Neural progenitor cell (in vitro differentiated cells): ENCODE results near the gene COMMD2. TPM values are rescaled to one million over a fixed set of nuclear protein-coding genes. Genes with fewer than 3 reads are reported as not detected.

ENCODE experiments used
- DNase-seq: peaks from one replicate; pipeline ENCODE4 v3.0.0-alpha.2; 2016; ENCODE audit warnings: low spot score
- H2AFZ ChIP-seq: fragments of 200-600 bp; sonication (generic); replicated peaks from 2 replicates; pipeline ENCODE4 v1.6.1; 2016; ENCODE audit warnings: antibody characterized with exemption
- H3F3A ChIP-seq: fragments of 200-600 bp; sonication (generic); 2 replicates; pipeline ENCODE4 v1.6.1; 2016; ENCODE audit warnings: antibody characterized with exemption, low read depth
- H3K27ac ChIP-seq: fragments of 200-600 bp; sonication (generic); 2 replicates; pipeline ENCODE4 v1.5.1; 2016; ENCODE audit warnings: mild to moderate bottlenecking
- H3K27me3 ChIP-seq: fragments of 200-600 bp; sonication (generic); 2 replicates; pipeline ENCODE4 v1.6.1; 2016; ENCODE audit warnings: mild to moderate bottlenecking, moderate library complexity
- H3K36me3 ChIP-seq: fragments of 200-600 bp; sonication (generic); 2 replicates; pipeline ENCODE4 v1.5.1; 2016
- H3K4me1 ChIP-seq: fragments of 200-600 bp; sonication (generic); 2 replicates; pipeline ENCODE4 v1.6.1; 2016; ENCODE audit warnings: mixed run types
- H3K4me2 ChIP-seq: fragments of 200-600 bp; sonication (generic); 2 replicates; pipeline ENCODE4 v1.6.1; 2016
- H3K4me3 ChIP-seq: fragments of 200-600 bp; sonication (generic); 2 replicates; pipeline ENCODE4 v1.5.1; 2016
- H3K79me2 ChIP-seq: fragments of 200-600 bp; sonication (generic); 2 replicates; pipeline ENCODE4 v1.6.1; 2016; ENCODE audit warnings: low read depth
- H3K9ac ChIP-seq: fragments of 200-600 bp; sonication (generic); 2 replicates; pipeline ENCODE4 v1.6.1; 2016
- H3K9me3 ChIP-seq: fragments of 200-600 bp; sonication (generic); 2 replicates; pipeline ENCODE4 v1.5.1; 2016; ENCODE audit warnings: low read depth
- H4K20me1 ChIP-seq: fragments of 200-600 bp; sonication (generic); 2 replicates; pipeline ENCODE4 v1.6.1; 2016; ENCODE audit warnings: low read depth
- H3K27ac Mint-ChIP-seq: 3 replicates; pipeline ENCODE4 v1.8.0; 2021; ENCODE audit warnings: mixed read lengths
- H3K27me3 Mint-ChIP-seq: 2 replicates; pipeline ENCODE4 v1.8.0; 2022; ENCODE audit warnings: low read depth, mild to moderate bottlenecking, inconsistent platforms, moderate library complexity, mixed read lengths; ENCODE audit not compliant: insufficient read depth
- H3K36me3 Mint-ChIP-seq: 3 replicates; pipeline ENCODE4 v1.8.0; 2021; ENCODE audit warnings: mixed read lengths
- H3K4me1 Mint-ChIP-seq: 3 replicates; pipeline ENCODE4 v1.8.0; 2021; ENCODE audit warnings: mixed read lengths
- H3K4me3 Mint-ChIP-seq: 3 replicates; pipeline ENCODE4 v1.8.0; 2021; ENCODE audit warnings: mild to moderate bottlenecking, moderate library complexity, mixed read lengths
- H3K9me3 Mint-ChIP-seq: 3 replicates; pipeline ENCODE4 v1.8.0; 2020; ENCODE audit warnings: mixed read lengths
- CTCF ChIP-seq: fragments of 200-600 bp; sonication (generic); IDR thresholded peaks from 2 replicates; pipeline ENCODE4 v1.5.1; 2017; ENCODE audit warnings: antibody characterized with exemption, mild to moderate bottlenecking
- EZH2 ChIP-seq: fragments of 200-600 bp; sonication (generic); IDR thresholded peaks from 2 replicates; pipeline ENCODE4 v1.6.1; 2017; ENCODE audit warnings: antibody characterized with exemption, mild to moderate bottlenecking, moderate library complexity
- EZH2phosphoT487 ChIP-seq: fragments of 200-600 bp; sonication (generic); IDR thresholded peaks from 2 replicates; pipeline ENCODE4 v1.6.1; 2017; ENCODE audit warnings: antibody characterized with exemption
- total RNA-seq: library from RNA; depleted of rRNA; stranded (reverse); fragments of >200 nt; gene quantifications from 2 replicates; pipeline ENCODE4 v1.2.3, GENCODE V29; 2015; ENCODE audit warnings: low replicate concordance

COMMD2 gene
- total RNA-seq, 1 donor from 2014 or later, result 110 TPM

- Histone ChIP-seq H3K4me2 (no peak overlapping the region), H3K79me2 (no peaks in the 10 kb centered on the region), H3K9me3 (no peaks in the 10 kb centered on the region), H3F3A (no peaks in the 10 kb centered on the region), H3K36me3 (no peaks in the 10 kb centered on the region), H3K4me1 (no peaks in the 10 kb centered on the region), H3K27me3 (no peaks in the 10 kb centered on the region), H3K9ac (no peak overlapping the region), H3K4me3 (no peak overlapping the region), H3K27ac (no peak overlapping the region), H4K20me1 (no peaks in the 10 kb centered on the region), H2AFZ (no peak overlapping the region)
- no peak overlapping the region for H3K27ac Mint-ChIP-seq
- no peak for DNase-seq
- no peak for TF ChIP-seq EZH2
- TF ChIP-seq CTCF, result no peak
- no peak for TF ChIP-seq EZH2phosphoT487
- H3K4me1 Mint-ChIP-seq, result peaks cover 2% of the 10 kb centered on the region
- no peaks in the 10 kb centered on the region for H3K36me3 Mint-ChIP-seq
- H3K27me3 Mint-ChIP-seq, result no peaks in the 10 kb centered on the region
- no peak overlapping the region for H3K4me3 Mint-ChIP-seq
- H3K9me3 Mint-ChIP-seq, result peaks cover 6% of the 10 kb centered on the region
These were observed 38.4 kb upstream of the COMMD2 start for GRCh38 chr3:149790698-149791097.

- DNase-seq, result no peak
- no peaks in the 10 kb centered on the region for H3K4me1 ChIP-seq
- no peaks in the 10 kb centered on the region for H4K20me1 ChIP-seq
- H3K36me3 ChIP-seq, result no peaks in the 10 kb centered on the region
- H3K79me2 ChIP-seq, result no peaks in the 10 kb centered on the region
- no peaks in the 10 kb centered on the region for H3K9me3 ChIP-seq
- H2AFZ ChIP-seq, result peak overlapping the region; percentile 47
- H3K27ac ChIP-seq, result no peak overlapping the region
- H3K27ac Mint-ChIP-seq, result no peak overlapping the region
- no peaks in the 10 kb centered on the region for H3K36me3 Mint-ChIP-seq
- H3K27me3 ChIP-seq, result no peaks in the 10 kb centered on the region
- no peak overlapping the region for H3K4me3 ChIP-seq
- TF ChIP-seq EZH2 (no peak), EZH2phosphoT487 (no peak), CTCF (no peak)
- no peaks in the 10 kb centered on the region for H3F3A ChIP-seq
- no peaks in the 10 kb centered on the region for H3K27me3 Mint-ChIP-seq
- H3K9me3 Mint-ChIP-seq, result peaks cover 6% of the 10 kb centered on the region
- no peak overlapping the region for H3K4me2 ChIP-seq
- no peak overlapping the region for H3K4me3 Mint-ChIP-seq
- H3K9ac ChIP-seq, result no peak overlapping the region
- H3K4me1 Mint-ChIP-seq, result peaks cover 2% of the 10 kb centered on the region
These were observed 38.0 kb upstream of the COMMD2 start for GRCh38 chr3:149790268-149790667.

GRCh38 chr3:149784064-149784704 is 31.9 kb upstream of the COMMD2 start:
- Histone ChIP-seq H3K4me1 (no peaks in the 10 kb centered on the region), H3K9me3 (no peaks in the 10 kb centered on the region), H3K4me3 (no peak overlapping the region), H4K20me1 (no peaks in the 10 kb centered on the region), H2AFZ (no peak overlapping the region), H3K4me2 (no peak overlapping the region), H3K27me3 (no peaks in the 10 kb centered on the region), H3K36me3 (no peaks in the 10 kb centered on the region), H3K9ac (no peak overlapping the region), H3K79me2 (no peaks in the 10 kb centered on the region), H3K27ac (no peak overlapping the region), H3F3A (no peaks in the 10 kb centered on the region)
- Mint-ChIP-seq H3K36me3 (no peaks in the 10 kb centered on the region), H3K4me1 (peaks cover 11% of the 10 kb centered on the region), H3K27ac (no peak overlapping the region), H3K4me3 (no peak overlapping the region), H3K9me3 (peaks cover 6% of the 10 kb centered on the region), H3K27me3 (no peaks in the 10 kb centered on the region)
- DNase-seq, result no peak
- no peak for TF ChIP-seq EZH2phosphoT487
- TF ChIP-seq EZH2, result no peak
- TF ChIP-seq CTCF, result no peak
